A549 (cell line): ENCODE results near the gene FAM120B.

ENCODE experiments used
- CEBPB ChIP-seq, 2 experiments: fragments of >200 bp in 1 of 2; sonication (Bioruptor Twin) in 1 of 2; formaldehyde crosslinking in 1 of 2; IDR thresholded peaks; 2 replicates each; pipeline ENCODE4 v1.6.1; 2012 to 2016
- CTCF ChIP-seq: fragments of >200 bp; sonication (Bioruptor Twin); formaldehyde crosslinking; IDR thresholded peaks from 3 replicates; pipeline ENCODE4 v1.5.1; 2016
- EP300 ChIP-seq, 2 experiments: fragments of >200 bp; sonication (Bioruptor Twin); formaldehyde crosslinking; IDR thresholded peaks; 2 replicates in 1 of 2; 3 replicates in 1 of 2; pipeline ENCODE4 v1.6.1; 2016 to 2017
- FOSL2 ChIP-seq, 2 experiments: fragments of 450-650 bp in 1 of 2; fragments of >200 bp in 1 of 2; sonication (Bioruptor Twin) in 1 of 2; formaldehyde crosslinking; IDR thresholded peaks; 2 replicates each; pipeline versions ENCODE4 v1.5.0 to v1.6.1; 2016 to 2020; ENCODE audit warnings: mild to moderate bottlenecking in 1 of 2, moderate library complexity in 1 of 2
- HEYL ChIP-seq: fragments of 250-450 bp; sonication (Bioruptor Pico); IDR thresholded peaks from 2 replicates; pipeline ENCODE4 v1.8.0; 2021; ENCODE audit warnings: mild to moderate bottlenecking, moderate library complexity
- HOXA7 ChIP-seq: fragments of 250-450 bp; sonication (Bioruptor Pico); IDR thresholded peaks from 2 replicates; pipeline ENCODE4 v1.5.0; 2020; ENCODE audit warnings: mild to moderate bottlenecking, moderate library complexity
- HOXB13 ChIP-seq: fragments of 250-450 bp; sonication (Bioruptor Pico); IDR thresholded peaks from 2 replicates; pipeline ENCODE4 v1.5.0; 2020; ENCODE audit warnings: low read depth, mild to moderate bottlenecking, moderate library complexity
- POLR2A ChIP-seq: IDR thresholded peaks from 2 replicates; pipeline ENCODE4 v1.6.1; 2012; ENCODE audit warnings: mild to moderate bottlenecking, low read length
- RFX5 ChIP-seq: fragments of 450-650 bp; IDR thresholded peaks from 2 replicates; pipeline ENCODE4 v1.7.1; 2014; ENCODE audit warnings: antibody characterized with exemption, mild to moderate bottlenecking, moderate library complexity
- ZNF302 ChIP-seq: fragments of 250-450 bp; sonication (Bioruptor Pico); IDR thresholded peaks from 2 replicates; pipeline ENCODE4 v1.9.0; 2021; ENCODE audit warnings: inconsistent platforms, mild to moderate bottlenecking, moderate library complexity

- TF ChIP-seq CTCF: no peak
- no peak for TF ChIP-seq POLR2A
- TF ChIP-seq EP300 (IDR thresholded peaks at IDR 0.05): no peak
- no peak for TF ChIP-seq RFX5
- no peak for TF ChIP-seq HEYL
- no peak for TF ChIP-seq HOXB13 (CRISPR knock-in tag)
- TF ChIP-seq CEBPB (IDR thresholded peaks at IDR 0.05): no peak
- no peak for TF ChIP-seq HOXA7
- TF ChIP-seq FOSL2 (IDR thresholded peaks at IDR 0.05): no peak
- no peak for TF ChIP-seq FOSL2 (CRISPR knock-in tag; IDR thresholded peaks at IDR 0.05)
- TF ChIP-seq ZNF302 (CRISPR knock-in tag): no peak
Observed at GRCh38 chr6:170293341-170294231, 13.0 kb upstream of the FAM120B start.
